NCI-H526 treated with DMSO at 0.1 percent for 48 hours (cell line): ENCODE data around the gene PPFIA1.

Experiments
- DNase-seq: peaks from one replicate; lab custom pipeline; 2025; lab: John Stamatoyannopoulos, UW

The PPFIA1 gene

GRCh38 chr11:70297341-70297740, 26.9 kb downstream of the PPFIA1 start:
- DNase-seq: no peak

- no peak for DNase-seq
These were observed 27.9 kb downstream of the PPFIA1 start for GRCh38 chr11:70298243-70298915.

- DNase-seq: no peak
These were observed 29.1 kb downstream of the PPFIA1 start for GRCh38 chr11:70299636-70300035.

GRCh38 chr11:70301191-70301590, 30.7 kb downstream of the PPFIA1 start:
- no peak for DNase-seq

GRCh38 chr11:70301721-70302418, 31.4 kb downstream of the PPFIA1 start:
- no peak for DNase-seq

- DNase-seq: no peak
These were observed 31.9 kb downstream of the PPFIA1 start for GRCh38 chr11:70302419-70302752.

GRCh38 chr11:70303070-70303469, 32.6 kb downstream of the PPFIA1 start:
- no peak for DNase-seq

- DNase-seq: no peak
These were observed 33.7 kb downstream of the PPFIA1 start for GRCh38 chr11:70304208-70304603.

- no peak for DNase-seq
These were observed 35.0 kb downstream of the PPFIA1 start for GRCh38 chr11:70305501-70305900.

- no peak for DNase-seq
These were observed 36.1 kb downstream of the PPFIA1 start for GRCh38 chr11:70306586-70307033.

GRCh38 chr11:70307176-70307575, 36.7 kb downstream of the PPFIA1 start:
- no peak for DNase-seq

- DNase-seq: no peak
These were observed 41.1 kb downstream of the PPFIA1 start for GRCh38 chr11:70311616-70312015.

GRCh38 chr11:70312401-70313357, 42.2 kb downstream of the PPFIA1 start:
- DNase-seq: no peak

- no peak for DNase-seq
These were observed 43.5 kb downstream of the PPFIA1 start for GRCh38 chr11:70313945-70314344.

- no peak for DNase-seq
These were observed 44.2 kb downstream of the PPFIA1 start for GRCh38 chr11:70314730-70315129.

GRCh38 chr11:70315716-70316115, 45.2 kb downstream of the PPFIA1 start:
- no peak for DNase-seq

- DNase-seq: no peak
These were observed 47.3 kb downstream of the PPFIA1 start for GRCh38 chr11:70317581-70318305.

GRCh38 chr11:70319396-70320076, 49.0 kb downstream of the PPFIA1 start:
- no peak for DNase-seq

- no peak for DNase-seq
These were observed 52.2 kb downstream of the PPFIA1 start for GRCh38 chr11:70322666-70323065.

GRCh38 chr11:70323806-70324205, 53.3 kb downstream of the PPFIA1 start:
- no peak for DNase-seq

- no peak for DNase-seq
These were observed 54.1 kb downstream of the PPFIA1 start for GRCh38 chr11:70324376-70325115.
